Amygdala (tissue), 56 donors: ENCODE data around the gene PDE4D.
A peak's percentile ranks its signal among the peaks of the same experiment; 100 is the strongest.

Source experiments
- DNase-seq, 56 donors: peaks; one replicate each; lab custom pipeline; 2025; lab: John Stamatoyannopoulos, UW

The PDE4D gene

GRCh38 chr5:59042201-59043055 is 851.1 kb downstream of the PDE4D start:
- DNase-seq, result peak in 1 of 56 donors; percentile 1

GRCh38 chr5:59041355-59041754 is 852.2 kb downstream of the PDE4D start:
- DNase-seq, result no peak

GRCh38 chr5:59040804-59041201 is 852.7 kb downstream of the PDE4D start:
- DNase-seq, result no peak

GRCh38 chr5:59040024-59040803 is 853.3 kb downstream of the PDE4D start:
- DNase-seq, result peak in 1 of 56 donors; percentile 31

- peak in 39 of 56 donors; percentile 1 to 65 (median 33) for DNase-seq
These were observed 854.1 kb downstream of the PDE4D start for GRCh38 chr5:59039296-59040023.

GRCh38 chr5:59038798-59039295 is 854.7 kb downstream of the PDE4D start:
- DNase-seq, result peak in 13 of 56 donors; percentile 1 to 57 (median 20)

- no peak for DNase-seq
These were observed 855.4 kb downstream of the PDE4D start for GRCh38 chr5:59037941-59038797.

GRCh38 chr5:59037453-59037852 is 856.1 kb downstream of the PDE4D start:
- no peak for DNase-seq

- no peak for DNase-seq
These were observed 856.5 kb downstream of the PDE4D start for GRCh38 chr5:59037041-59037440.

GRCh38 chr5:59036274-59036961 is 857.1 kb downstream of the PDE4D start:
- DNase-seq, result no peak

- no peak for DNase-seq
These were observed 857.8 kb downstream of the PDE4D start for GRCh38 chr5:59035681-59036080.

GRCh38 chr5:59034498-59035186 is 858.9 kb downstream of the PDE4D start:
- DNase-seq, result peak in 1 of 56 donors; percentile 33

GRCh38 chr5:59027145-59027907 is 866.2 kb downstream of the PDE4D start:
- no peak for DNase-seq

- DNase-seq, result no peak
These were observed 867.8 kb downstream of the PDE4D start for GRCh38 chr5:59025734-59026133.

- no peak for DNase-seq
These were observed 871.5 kb downstream of the PDE4D start for GRCh38 chr5:59021837-59022514.

- no peak for DNase-seq
These were observed 872.2 kb downstream of the PDE4D start for GRCh38 chr5:59021286-59021673.

GRCh38 chr5:59020611-59021285 is 872.8 kb downstream of the PDE4D start:
- no peak for DNase-seq
